ENCODE results near the gene NDUFA12.

The NDUFA12 gene

GRCh38 chr12:94940771-94941170 is 62.7 kb downstream of the NDUFA12 start:
- DNase-seq (ENCODE audit: low spot score), result no peak

- DNase-seq (ENCODE audit: low spot score), result no peak
Observed at GRCh38 chr12:94938583-94938982, 64.9 kb downstream of the NDUFA12 start.

- DNase-seq (ENCODE audit: low spot score), result no peak
Observed at GRCh38 chr12:94930772-94931171, 72.7 kb downstream of the NDUFA12 start.

- no peak for DNase-seq (ENCODE audit: low spot score)
Observed at GRCh38 chr12:94930216-94930654, 73.3 kb downstream of the NDUFA12 start.

- no peak for DNase-seq (ENCODE audit: low spot score)
Observed at GRCh38 chr12:94929780-94930179, 73.7 kb downstream of the NDUFA12 start.

- DNase-seq (ENCODE audit: low spot score), result no peak
Observed at GRCh38 chr12:94925729-94926128, 77.8 kb downstream of the NDUFA12 start.

GRCh38 chr12:94925206-94925605 is 78.3 kb downstream of the NDUFA12 start:
- DNase-seq (ENCODE audit: low spot score), result no peak

- no peak for DNase-seq (ENCODE audit: low spot score)
Observed at GRCh38 chr12:94922561-94922960, 80.9 kb downstream of the NDUFA12 start.
